K562 (cell line): ENCODE data around the gene NPFFR1. TPM values are rescaled to one million over a fixed set of nuclear protein-coding genes. Genes with fewer than 3 reads are reported as not detected.

Experiments used
- ARID3B ChIP-seq: fragments of 250-450 bp; sonication (Bioruptor Pico); IDR thresholded peaks from 2 replicates; pipeline ENCODE4 v1.4.0; 2020; ENCODE audit warnings: borderline replicate concordance
- ATF1 ChIP-seq, 2 experiments: fragments of 450-650 bp in 1 of 2; IDR thresholded peaks; 2 replicates each; pipeline ENCODE4 v1.6.1; 2016; ENCODE audit warnings: missing compliant biosample characterization in 1 of 2, missing genetic modification characterization in 1 of 2
- ETV5 ChIP-seq: sonication (generic); formaldehyde crosslinking; IDR thresholded peaks from 2 replicates; pipeline ENCODE4 v1.4.0; 2020; ENCODE audit warnings: low read depth, mild to moderate bottlenecking, missing genetic modification reagents
- HNRNPH1 ChIP-seq: fragments of 200-400 bp; formaldehyde crosslinking; optimal IDR thresholded peaks from 2 replicates; pipeline ENCODE3; 2017; ENCODE audit warnings: low read depth, mild to moderate bottlenecking, low read length, moderate library complexity
- HNRNPL ChIP-seq: fragments of 200-400 bp; formaldehyde crosslinking; IDR thresholded peaks from 2 replicates; pipeline ENCODE4 v1.6.1; 2017; ENCODE audit warnings: low read depth, mild to moderate bottlenecking, low read length
- KDM2B ChIP-seq: fragments of 250-450 bp; sonication (Bioruptor Pico); IDR thresholded peaks from 2 replicates; pipeline ENCODE4 v1.8.0; 2021; ENCODE audit warnings: mild to moderate bottlenecking, moderate library complexity
- MXI1 ChIP-seq: IDR thresholded peaks from 2 replicates; pipeline ENCODE4 v1.6.1; 2011; ENCODE audit warnings: low read depth, mild to moderate bottlenecking, improper control_type of control experiment, low read length
- NFIX ChIP-seq: fragments of 250-450 bp; sonication (Bioruptor Pico); IDR thresholded peaks from 2 replicates; pipeline ENCODE4 v1.4.0; 2020; ENCODE audit warnings: low read depth, mild to moderate bottlenecking, moderate library complexity
- SLC30A9 ChIP-seq: fragments of 250-450 bp; sonication (Bioruptor Pico); IDR thresholded peaks from 2 replicates; pipeline ENCODE4 v1.8.0; 2022; ENCODE audit warnings: mild to moderate bottlenecking, moderate library complexity
- SMARCA4 ChIP-seq: fragments of 450-650 bp; IDR thresholded peaks from 2 replicates; pipeline ENCODE4 v1.6.1; 2016
- TGIF2 ChIP-seq: sonication (generic); formaldehyde crosslinking; IDR thresholded peaks from 2 replicates; pipeline ENCODE4 v1.8.1; 2022; ENCODE audit warnings: mild to moderate bottlenecking, missing genetic modification reagents, moderate library complexity
- ZNF830 ChIP-seq: fragments of 250-450 bp; sonication (Bioruptor Pico); IDR thresholded peaks from 2 replicates; pipeline ENCODE4 v1.5.0; 2021; ENCODE audit warnings: mild to moderate bottlenecking
- polyA plus RNA-seq, 8 experiments: library from polyadenylated mRNA; depleted of rRNA in 4 of 8; stranded (reverse) in 5 of 8; unstranded in 3 of 8; fragments of >200 nt; fragmentation: Nextera tagmentation in 2 of 8; fragmentation: Illumina TruSeq in 1 of 8; extraction: Ambion mirVana in 2 of 8; extraction: Trizol in 1 of 8; gene quantifications; 2 replicates each; pipeline versions ENCODE4 v1.2.1 to v1.2.3, GENCODE V29; 2011 to 2014; ENCODE audit warnings: inconsistent platforms in 1 of 8, missing spikeins in 1 of 8
- total RNA-seq, 7 experiments: library from RNA; depleted of rRNA in 6 of 7; stranded (reverse); fragments of >200 nt in 6 of 7; fragmentation: Illumina TruSeq in 2 of 7; extraction: Trizol in 2 of 7; gene quantifications; 2 replicates each; pipeline versions ENCODE4 v1.2.1 to v1.2.3, GENCODE V29; 2011 to 2021; ENCODE audit warnings: low replicate concordance in 1 of 7
- TF ChIP-seq, protein P1 (sequence below): fragments of 250-450 bp; sonication (Bioruptor Pico); IDR thresholded peaks from 2 replicates; pipeline ENCODE4 v1.4.0; 2020; ENCODE audit warnings: mild to moderate bottlenecking, moderate library complexity, borderline replicate concordance
- TF ChIP-seq, protein P2 (sequence below): fragments of 450-650 bp; formaldehyde crosslinking; IDR thresholded peaks from 2 replicates; pipeline ENCODE4 v1.4.0; 2020; ENCODE audit warnings: mild to moderate bottlenecking, mixed read lengths
- TF ChIP-seq, protein P3 (sequence below): IDR thresholded peaks from 3 replicates; pipeline ENCODE4 v1.6.1; 2011; ENCODE audit warnings: borderline replicate concordance, mild to moderate bottlenecking, moderate library complexity; ENCODE audit not compliant: insufficient read length; ENCODE audit errors: extremely low read depth
- TF ChIP-seq, protein P4 (sequence below): fragments of 250-450 bp; sonication (Bioruptor Pico); IDR thresholded peaks from 2 replicates; pipeline ENCODE4 v1.4.0; 2020; ENCODE audit warnings: mild to moderate bottlenecking, moderate library complexity

Gene NPFFR1
- total and polyA plus RNA-seq, 9 of the 15 experiments (the other 6 are each of a cell fraction or from before 2014, with no cell fraction given), result under 0.01 TPM; not detected in 8

DNA sequence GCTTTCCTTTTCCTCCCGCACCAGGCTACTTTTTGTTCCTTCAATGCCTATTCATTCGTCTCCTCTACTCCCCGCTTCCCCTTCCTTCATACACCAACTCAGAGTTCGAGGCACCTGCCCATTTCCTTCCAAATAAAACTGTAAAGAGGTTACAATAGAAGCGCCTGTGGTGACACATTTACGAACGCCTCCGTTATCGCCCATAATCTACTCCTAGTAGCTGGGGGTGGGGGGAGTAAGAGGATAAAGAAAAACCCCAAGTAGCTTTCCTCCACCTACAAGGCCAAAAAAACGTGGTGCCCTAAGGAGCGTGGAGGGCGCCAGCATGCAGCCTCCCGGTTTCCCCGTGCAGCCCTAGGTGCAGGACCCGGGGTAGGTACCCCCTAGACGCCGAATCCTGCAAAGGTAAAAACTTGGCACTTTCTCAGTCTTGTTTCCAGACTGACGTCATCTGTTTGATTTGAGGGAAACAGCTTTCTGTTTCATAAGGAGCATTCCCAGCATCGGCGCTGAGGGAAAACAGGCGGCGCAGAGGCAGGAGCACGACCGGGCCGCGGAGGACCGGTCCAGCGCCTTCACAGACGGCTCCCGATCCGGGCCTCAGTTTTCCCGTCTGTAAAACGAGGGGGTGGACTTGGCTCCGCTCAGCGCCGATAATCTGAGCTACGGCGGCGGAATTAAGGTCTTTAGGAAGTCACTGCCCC is 51.5 kb downstream of the NPFFR1 start (continued):
- TF ChIP-seq, protein P1, sequence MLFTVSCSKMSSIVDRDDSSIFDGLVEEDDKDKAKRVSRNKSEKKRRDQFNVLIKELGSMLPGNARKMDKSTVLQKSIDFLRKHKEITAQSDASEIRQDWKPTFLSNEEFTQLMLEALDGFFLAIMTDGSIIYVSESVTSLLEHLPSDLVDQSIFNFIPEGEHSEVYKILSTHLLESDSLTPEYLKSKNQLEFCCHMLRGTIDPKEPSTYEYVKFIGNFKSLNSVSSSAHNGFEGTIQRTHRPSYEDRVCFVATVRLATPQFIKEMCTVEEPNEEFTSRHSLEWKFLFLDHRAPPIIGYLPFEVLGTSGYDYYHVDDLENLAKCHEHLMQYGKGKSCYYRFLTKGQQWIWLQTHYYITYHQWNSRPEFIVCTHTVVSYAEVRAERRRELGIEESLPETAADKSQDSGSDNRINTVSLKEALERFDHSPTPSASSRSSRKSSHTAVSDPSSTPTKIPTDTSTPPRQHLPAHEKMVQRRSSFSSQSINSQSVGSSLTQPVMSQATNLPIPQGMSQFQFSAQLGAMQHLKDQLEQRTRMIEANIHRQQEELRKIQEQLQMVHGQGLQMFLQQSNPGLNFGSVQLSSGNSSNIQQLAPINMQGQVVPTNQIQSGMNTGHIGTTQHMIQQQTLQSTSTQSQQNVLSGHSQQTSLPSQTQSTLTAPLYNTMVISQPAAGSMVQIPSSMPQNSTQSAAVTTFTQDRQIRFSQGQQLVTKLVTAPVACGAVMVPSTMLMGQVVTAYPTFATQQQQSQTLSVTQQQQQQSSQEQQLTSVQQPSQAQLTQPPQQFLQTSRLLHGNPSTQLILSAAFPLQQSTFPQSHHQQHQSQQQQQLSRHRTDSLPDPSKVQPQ, result no peak
- TF ChIP-seq TGIF2 (no peak), SLC30A9 (CRISPR knock-in tag) (no peak), ZNF830 (no peak), MXI1 (peak; percentile 71; the same call in 1 of the 2 replicates), ETV5 (0 out of 2 replicates have a peak, but pooled peaks have one; percentile 23), HNRNPL (no peak), HNRNPH1 (no peak), KDM2B (CRISPR knock-in tag) (no peak), NFIX (CRISPR knock-in tag) (0 out of 2 replicates have a peak, but pooled peaks have one; percentile 37), ARID3B (CRISPR knock-in tag) (no peak), SMARCA4 (peak; percentile 81), ATF1 (CRISPR knock-in tag; IDR thresholded peaks at IDR 0.05) (no peak), ATF1 (tag; IDR thresholded peaks at IDR 0.05) (peak; percentile 84)
- TF ChIP-seq, protein P2, sequence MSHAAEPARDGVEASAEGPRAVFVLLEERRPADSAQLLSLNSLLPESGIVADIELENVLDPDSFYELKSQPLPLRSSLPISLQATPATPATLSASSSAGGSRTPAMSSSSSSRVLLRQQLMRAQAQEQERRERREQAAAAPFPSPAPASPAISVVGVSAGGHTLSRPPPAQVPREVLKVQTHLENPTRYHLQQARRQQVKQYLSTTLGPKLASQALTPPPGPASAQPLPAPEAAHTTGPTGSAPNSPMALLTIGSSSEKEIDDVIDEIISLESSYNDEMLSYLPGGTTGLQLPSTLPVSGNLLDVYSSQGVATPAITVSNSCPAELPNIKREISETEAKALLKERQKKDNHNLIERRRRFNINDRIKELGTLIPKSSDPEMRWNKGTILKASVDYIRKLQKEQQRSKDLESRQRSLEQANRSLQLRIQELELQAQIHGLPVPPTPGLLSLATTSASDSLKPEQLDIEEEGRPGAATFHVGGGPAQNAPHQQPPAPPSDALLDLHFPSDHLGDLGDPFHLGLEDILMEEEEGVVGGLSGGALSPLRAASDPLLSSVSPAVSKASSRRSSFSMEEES (CRISPR knock-in tag), result no peak
- TF ChIP-seq, protein P3, sequence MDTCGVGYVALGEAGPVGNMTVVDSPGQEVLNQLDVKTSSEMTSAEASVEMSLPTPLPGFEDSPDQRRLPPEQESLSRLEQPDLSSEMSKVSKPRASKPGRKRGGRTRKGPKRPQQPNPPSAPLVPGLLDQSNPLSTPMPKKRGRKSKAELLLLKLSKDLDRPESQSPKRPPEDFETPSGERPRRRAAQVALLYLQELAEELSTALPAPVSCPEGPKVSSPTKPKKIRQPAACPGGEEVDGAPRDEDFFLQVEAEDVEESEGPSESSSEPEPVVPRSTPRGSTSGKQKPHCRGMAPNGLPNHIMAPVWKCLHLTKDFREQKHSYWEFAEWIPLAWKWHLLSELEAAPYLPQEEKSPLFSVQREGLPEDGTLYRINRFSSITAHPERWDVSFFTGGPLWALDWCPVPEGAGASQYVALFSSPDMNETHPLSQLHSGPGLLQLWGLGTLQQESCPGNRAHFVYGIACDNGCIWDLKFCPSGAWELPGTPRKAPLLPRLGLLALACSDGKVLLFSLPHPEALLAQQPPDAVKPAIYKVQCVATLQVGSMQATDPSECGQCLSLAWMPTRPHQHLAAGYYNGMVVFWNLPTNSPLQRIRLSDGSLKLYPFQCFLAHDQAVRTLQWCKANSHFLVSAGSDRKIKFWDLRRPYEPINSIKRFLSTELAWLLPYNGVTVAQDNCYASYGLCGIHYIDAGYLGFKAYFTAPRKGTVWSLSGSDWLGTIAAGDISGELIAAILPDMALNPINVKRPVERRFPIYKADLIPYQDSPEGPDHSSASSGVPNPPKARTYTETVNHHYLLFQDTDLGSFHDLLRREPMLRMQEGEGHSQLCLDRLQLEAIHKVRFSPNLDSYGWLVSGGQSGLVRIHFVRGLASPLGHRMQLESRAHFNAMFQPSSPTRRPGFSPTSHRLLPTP, result no peak
- TF ChIP-seq, protein P4, sequence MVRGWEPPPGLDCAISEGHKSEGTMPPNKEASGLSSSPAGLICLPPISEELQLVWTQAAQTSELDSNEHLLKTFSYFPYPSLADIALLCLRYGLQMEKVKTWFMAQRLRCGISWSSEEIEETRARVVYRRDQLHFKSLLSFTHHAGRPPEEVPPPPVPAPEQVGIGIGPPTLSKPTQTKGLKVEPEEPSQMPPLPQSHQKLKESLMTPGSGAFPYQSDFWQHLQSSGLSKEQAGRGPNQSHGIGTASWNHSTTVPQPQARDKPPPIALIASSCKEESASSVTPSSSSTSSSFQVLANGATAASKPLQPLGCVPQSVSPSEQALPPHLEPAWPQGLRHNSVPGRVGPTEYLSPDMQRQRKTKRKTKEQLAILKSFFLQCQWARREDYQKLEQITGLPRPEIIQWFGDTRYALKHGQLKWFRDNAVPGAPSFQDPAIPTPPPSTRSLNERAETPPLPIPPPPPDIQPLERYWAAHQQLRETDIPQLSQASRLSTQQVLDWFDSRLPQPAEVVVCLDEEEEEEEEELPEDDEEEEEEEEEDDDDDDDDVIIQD (CRISPR knock-in tag), result no peak
